Stimulated activated CD4-positive, alpha-beta T cell treated with anti-CD3 and anti-CD28 coated beads, Interleukin-12 subunit alpha, Interleukin-12 subunit beta, amount 100 ng/mL, for 24 hours (primary cell): ENCODE data around the gene ANKRD39.
A peak's percentile ranks its signal among the peaks of the same experiment; 100 is the strongest.

Experiments
- DNase-seq, 2 experiments: peaks; one replicate each; pipeline ENCODE4 v3.0.0-alpha.2; 2020; ENCODE audit warnings: low read depth in 2 of 2

Gene ANKRD39

GRCh38 chr2:96828436-96828835, 29.4 kb downstream of the ANKRD39 start:
- no peak for DNase-seq

- no peak for DNase-seq
These were observed 31.1 kb downstream of the ANKRD39 start for GRCh38 chr2:96826546-96827278.

- no peak for DNase-seq
These were observed 32.8 kb downstream of the ANKRD39 start for GRCh38 chr2:96825057-96825456.

GRCh38 chr2:96824079-96824870, 33.5 kb downstream of the ANKRD39 start:
- DNase-seq, result no peak

- no peak for DNase-seq
These were observed 34.6 kb downstream of the ANKRD39 start for GRCh38 chr2:96823198-96823597.

GRCh38 chr2:96822786-96823185, 35.0 kb downstream of the ANKRD39 start:
- DNase-seq, result no peak

GRCh38 chr2:96821113-96821675, 36.6 kb downstream of the ANKRD39 start:
- no peak for DNase-seq

GRCh38 chr2:96819876-96820511, 37.8 kb downstream of the ANKRD39 start:
- DNase-seq, result no peak

GRCh38 chr2:96819128-96819875, 38.5 kb downstream of the ANKRD39 start:
- DNase-seq, result no peak

- no peak for DNase-seq
These were observed 39.9 kb downstream of the ANKRD39 start for GRCh38 chr2:96817882-96818281.

- DNase-seq, result no peak
These were observed 40.7 kb downstream of the ANKRD39 start for GRCh38 chr2:96816836-96817702.

- peak; percentile 92 to 97 for DNase-seq
These were observed 41.5 kb downstream of the ANKRD39 start, which contains the start of gene CNNM3 for GRCh38 chr2:96816127-96816835. CNNM3 (plus strand) TSS chr2:96816268; CDS start chr2:96816278, 10 bp downstream.

- DNase-seq, result no peak
These were observed 42.3 kb downstream of the ANKRD39 start for GRCh38 chr2:96815326-96816126.

GRCh38 chr2:96813656-96814055, 44.2 kb downstream of the ANKRD39 start:
- DNase-seq, result no peak

GRCh38 chr2:96811917-96812316, 45.9 kb downstream of the ANKRD39 start:
- no peak for DNase-seq

GRCh38 chr2:96810783-96811192, 47.0 kb downstream of the ANKRD39 start:
- DNase-seq, result no peak

- DNase-seq, result no peak
These were observed 47.6 kb downstream of the ANKRD39 start for GRCh38 chr2:96809951-96810782.
